ENCODE measurements around the gene UBE2Z. TPM values are rescaled to one million over a fixed set of nuclear protein-coding genes. Genes with fewer than 3 reads are reported as not detected.

The UBE2Z gene
- total and polyA plus RNA-seq, 2 of the 13 experiments (the other 11 are each of a cell fraction or from before 2014, with no cell fraction given), result 63.2 to 122 TPM

GRCh38 chr17:48972749-48973097, 64.5 kb downstream of the UBE2Z start (continued):
- TF ChIP-seq, protein P1, sequence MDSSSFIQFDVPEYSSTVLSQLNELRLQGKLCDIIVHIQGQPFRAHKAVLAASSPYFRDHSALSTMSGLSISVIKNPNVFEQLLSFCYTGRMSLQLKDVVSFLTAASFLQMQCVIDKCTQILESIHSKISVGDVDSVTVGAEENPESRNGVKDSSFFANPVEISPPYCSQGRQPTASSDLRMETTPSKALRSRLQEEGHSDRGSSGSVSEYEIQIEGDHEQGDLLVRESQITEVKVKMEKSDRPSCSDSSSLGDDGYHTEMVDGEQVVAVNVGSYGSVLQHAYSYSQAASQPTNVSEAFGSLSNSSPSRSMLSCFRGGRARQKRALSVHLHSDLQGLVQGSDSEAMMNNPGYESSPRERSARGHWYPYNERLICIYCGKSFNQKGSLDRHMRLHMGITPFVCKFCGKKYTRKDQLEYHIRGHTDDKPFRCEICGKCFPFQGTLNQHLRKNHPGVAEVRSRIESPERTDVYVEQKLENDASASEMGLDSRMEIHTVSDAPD (CRISPR knock-in tag; IDR thresholded peaks at IDR 0.05), result no peak
- no peak for TF ChIP-seq ATRX (CRISPR knock-in tag; IDR thresholded peaks at IDR 0.05; ENCODE audit: borderline replicate concordance)
- TF ChIP-seq ZNF235 (CRISPR knock-in tag; IDR thresholded peaks at IDR 0.05; ENCODE audit: borderline replicate concordance), result no peak
- TF ChIP-seq SKIL (CRISPR knock-in tag; IDR thresholded peaks at IDR 0.05; ENCODE audit: borderline replicate concordance), result no peak
- TF ChIP-seq BORCS8-MEF2B (CRISPR knock-in tag; IDR thresholded peaks at IDR 0.05), result no peak
- TF ChIP-seq, protein P2, sequence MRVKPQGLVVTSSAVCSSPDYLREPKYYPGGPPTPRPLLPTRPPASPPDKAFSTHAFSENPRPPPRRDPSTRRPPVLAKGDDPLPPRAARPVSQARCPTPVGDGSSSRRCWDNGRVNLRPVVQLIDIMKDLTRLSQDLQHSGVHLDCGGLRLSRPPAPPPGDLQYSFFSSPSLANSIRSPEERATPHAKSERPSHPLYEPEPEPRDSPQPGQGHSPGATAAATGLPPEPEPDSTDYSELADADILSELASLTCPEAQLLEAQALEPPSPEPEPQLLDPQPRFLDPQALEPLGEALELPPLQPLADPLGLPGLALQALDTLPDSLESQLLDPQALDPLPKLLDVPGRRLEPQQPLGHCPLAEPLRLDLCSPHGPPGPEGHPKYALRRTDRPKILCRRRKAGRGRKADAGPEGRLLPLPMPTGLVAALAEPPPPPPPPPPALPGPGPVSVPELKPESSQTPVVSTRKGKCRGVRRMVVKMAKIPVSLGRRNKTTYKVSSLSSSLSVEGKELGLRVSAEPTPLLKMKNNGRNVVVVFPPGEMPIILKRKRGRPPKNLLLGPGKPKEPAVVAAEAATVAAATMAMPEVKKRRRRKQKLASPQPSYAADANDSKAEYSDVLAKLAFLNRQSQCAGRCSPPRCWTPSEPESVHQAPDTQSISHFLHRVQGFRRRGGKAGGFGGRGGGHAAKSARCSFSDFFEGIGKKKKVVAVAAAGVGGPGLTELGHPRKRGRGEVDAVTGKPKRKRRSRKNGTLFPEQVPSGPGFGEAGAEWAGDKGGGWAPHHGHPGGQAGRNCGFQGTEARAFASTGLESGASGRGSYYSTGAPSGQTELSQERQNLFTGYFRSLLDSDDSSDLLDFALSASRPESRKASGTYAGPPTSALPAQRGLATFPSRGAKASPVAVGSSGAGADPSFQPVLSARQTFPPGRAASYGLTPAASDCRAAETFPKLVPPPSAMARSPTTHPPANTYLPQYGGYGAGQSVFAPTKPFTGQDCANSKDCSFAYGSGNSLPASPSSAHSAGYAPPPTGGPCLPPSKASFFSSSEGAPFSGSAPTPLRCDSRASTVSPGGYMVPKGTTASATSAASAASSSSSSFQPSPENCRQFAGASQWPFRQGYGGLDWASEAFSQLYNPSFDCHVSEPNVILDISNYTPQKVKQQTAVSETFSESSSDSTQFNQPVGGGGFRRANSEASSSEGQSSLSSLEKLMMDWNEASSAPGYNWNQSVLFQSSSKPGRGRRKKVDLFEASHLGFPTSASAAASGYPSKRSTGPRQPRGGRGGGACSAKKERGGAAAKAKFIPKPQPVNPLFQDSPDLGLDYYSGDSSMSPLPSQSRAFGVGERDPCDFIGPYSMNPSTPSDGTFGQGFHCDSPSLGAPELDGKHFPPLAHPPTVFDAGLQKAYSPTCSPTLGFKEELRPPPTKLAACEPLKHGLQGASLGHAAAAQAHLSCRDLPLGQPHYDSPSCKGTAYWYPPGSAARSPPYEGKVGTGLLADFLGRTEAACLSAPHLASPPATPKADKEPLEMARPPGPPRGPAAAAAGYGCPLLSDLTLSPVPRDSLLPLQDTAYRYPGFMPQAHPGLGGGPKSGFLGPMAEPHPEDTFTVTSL (CRISPR knock-in tag; IDR thresholded peaks at IDR 0.05; ENCODE audit: borderline replicate concordance), result no peak
- TF ChIP-seq, protein P3, sequence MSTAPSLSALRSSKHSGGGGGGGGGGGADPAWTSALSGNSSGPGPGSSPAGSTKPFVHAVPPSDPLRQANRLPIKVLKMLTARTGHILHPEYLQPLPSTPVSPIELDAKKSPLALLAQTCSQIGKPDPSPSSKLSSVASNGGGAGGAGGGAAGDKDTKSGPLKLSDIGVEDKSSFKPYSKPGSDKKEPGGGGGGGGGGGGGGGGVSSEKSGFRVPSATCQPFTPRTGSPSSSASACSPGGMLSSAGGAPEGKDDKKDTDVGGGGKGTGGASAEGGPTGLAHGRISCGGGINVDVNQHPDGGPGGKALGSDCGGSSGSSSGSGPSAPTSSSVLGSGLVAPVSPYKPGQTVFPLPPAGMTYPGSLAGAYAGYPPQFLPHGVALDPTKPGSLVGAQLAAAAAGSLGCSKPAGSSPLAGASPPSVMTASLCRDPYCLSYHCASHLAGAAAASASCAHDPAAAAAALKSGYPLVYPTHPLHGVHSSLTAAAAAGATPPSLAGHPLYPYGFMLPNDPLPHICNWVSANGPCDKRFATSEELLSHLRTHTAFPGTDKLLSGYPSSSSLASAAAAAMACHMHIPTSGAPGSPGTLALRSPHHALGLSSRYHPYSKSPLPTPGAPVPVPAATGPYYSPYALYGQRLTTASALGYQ (CRISPR knock-in tag; IDR thresholded peaks at IDR 0.05), result no peak
- no peak for TF ChIP-seq SNAPC2 (CRISPR knock-in tag; IDR thresholded peaks at IDR 0.05)
- no peak for TF ChIP-seq ZNF207 (IDR thresholded peaks at IDR 0.05; ENCODE audit: borderline replicate concordance)
- no peak for TF ChIP-seq NFIB (CRISPR knock-in tag; IDR thresholded peaks at IDR 0.05; ENCODE audit: borderline replicate concordance)
- TF ChIP-seq ZNF607 (CRISPR knock-in tag; IDR thresholded peaks at IDR 0.05; ENCODE audit: borderline replicate concordance), result peak; percentile 79; the same call in 1 of the 2 replicates
- TF ChIP-seq ZNF598 (CRISPR knock-in tag; IDR thresholded peaks at IDR 0.05; ENCODE audit: borderline replicate concordance), result no peak
- TF ChIP-seq ZNF451 (CRISPR knock-in tag; IDR thresholded peaks at IDR 0.05), result no peak
- TF ChIP-seq, protein P4, sequence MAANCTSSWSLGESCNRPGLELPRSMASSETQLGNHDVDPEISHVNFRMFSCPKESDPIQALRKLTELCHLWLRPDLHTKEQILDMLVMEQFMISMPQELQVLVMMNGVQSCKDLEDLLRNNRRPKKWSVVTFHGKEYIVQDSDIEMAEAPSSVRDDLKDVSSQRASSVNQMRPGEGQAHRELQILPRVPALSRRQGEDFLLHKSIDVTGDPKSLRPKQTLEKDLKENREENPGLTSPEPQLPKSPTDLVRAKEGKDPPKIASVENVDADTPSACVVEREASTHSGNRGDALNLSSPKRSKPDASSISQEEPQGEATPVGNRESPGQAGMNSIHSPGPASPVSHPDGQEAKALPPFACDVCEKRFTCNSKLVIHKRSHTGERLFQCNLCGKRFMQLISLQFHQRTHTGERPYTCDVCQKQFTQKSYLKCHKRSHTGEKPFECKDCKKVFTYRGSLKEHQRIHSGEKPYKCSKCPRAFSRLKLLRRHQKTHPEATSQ (CRISPR knock-in tag; IDR thresholded peaks at IDR 0.05; ENCODE audit: borderline replicate concordance), result no peak
- TF ChIP-seq ZNF264 (CRISPR knock-in tag; IDR thresholded peaks at IDR 0.05), result no peak
- TF ChIP-seq MED13 (CRISPR knock-in tag; IDR thresholded peaks at IDR 0.05), result no peak

All from HepG2 (cell line).